Measurements from ENCODE around the gene KIRREL1. TPM values are rescaled to one million over a fixed set of nuclear protein-coding genes. Genes with fewer than 3 reads are reported as not detected.

The KIRREL1 gene
- total RNA-seq, 1 experiment from 2014 or later = 101 TPM

- peaks cover 81% of the 10 kb centered on the region for H3K4me1 Mint-ChIP-seq (ENCODE audit: insufficient read depth, unreplicated experiment)
- no peak for TF ChIP-seq CTCF (IDR thresholded peaks at IDR 0.05; ENCODE audit: unreplicated experiment)
These were observed 21.4 kb downstream of the KIRREL1 start for GRCh38 chr1:158014731-158015320.

GRCh38 chr1:158016651-158017335 is 23.3 kb downstream of the KIRREL1 start:
- CTCF ChIA-PET = interaction anchor here (0.6 to 26.2 kb wide), 12 partner anchors 10 to 1126 kb away, joined by 3 to 494 read pairs (median 5); partner anchors contain the start of gene KIRREL1
- Mint-ChIP-seq H3K9me3 (ENCODE audit: unreplicated experiment) (no peaks in the 10 kb centered on the region), H3K36me3 (ENCODE audit: insufficient read depth, unreplicated experiment) (peaks cover 5% of the 10 kb centered on the region), H3K4me3 (ENCODE audit: unreplicated experiment) (peak overlapping the region; percentile 36), H3K4me1 (ENCODE audit: insufficient read depth, unreplicated experiment) (peaks cover 75% of the 10 kb centered on the region), H3K27me3 (ENCODE audit: insufficient read depth, unreplicated experiment) (no peaks in the 10 kb centered on the region), H3K27ac (ENCODE audit: low read depth, unreplicated experiment) (peak overlapping the region; percentile 86)
- DNase-seq (ENCODE audit: unreplicated experiment) = peak; percentile 83
- BruUV-seq (replicated peaks) = no TSS peak
- no peak for TF ChIP-seq CTCF (IDR thresholded peaks at IDR 0.05; ENCODE audit: unreplicated experiment)
- intact Hi-C loops (cut with micrococcal nuclease) = no loop called here
- POLR2A ChIA-PET = interaction anchor here (0.7 to 13.3 kb wide), 9 partner anchors 10 to 862 kb away, joined by 3 to 245 read pairs (median 4); partner anchors contain the start of gene KIRREL1

More at GRCh38 chr1:158014731-158015320, 21.4 kb downstream of the KIRREL1 start:
- POLR2A ChIA-PET = interaction anchor here (6.7 to 13.3 kb wide), 3 partner anchors 8 to 21 kb away, joined by 79 to 245 read pairs (median 114); partner anchors contain the start of gene KIRREL1
- intact Hi-C loops (cut with micrococcal nuclease) = no loop called here
- no peak overlapping the region for H3K4me3 Mint-ChIP-seq (ENCODE audit: unreplicated experiment)
- no TSS peak for BruUV-seq (replicated peaks)
- peak overlapping the region; percentile 98 for H3K27ac Mint-ChIP-seq (ENCODE audit: low read depth, unreplicated experiment)
- CTCF ChIA-PET = interaction anchor here (0.9 to 26.2 kb wide), 8 partner anchors 10 to 107 kb away, joined by 3 to 494 read pairs (median 6); partner anchors contain the start of gene KIRREL1
- H3K9me3 Mint-ChIP-seq (ENCODE audit: unreplicated experiment) = no peaks in the 10 kb centered on the region
- DNase-seq (ENCODE audit: unreplicated experiment) = no peak
- no peaks in the 10 kb centered on the region for H3K27me3 Mint-ChIP-seq (ENCODE audit: insufficient read depth, unreplicated experiment)
- H3K36me3 Mint-ChIP-seq (ENCODE audit: insufficient read depth, unreplicated experiment) = peaks cover 5% of the 10 kb centered on the region

GRCh38 chr1:158017800-158018595 is 24.6 kb downstream of the KIRREL1 start:
- Mint-ChIP-seq H3K27ac (ENCODE audit: low read depth, unreplicated experiment) (peak overlapping the region; percentile 86), H3K27me3 (ENCODE audit: insufficient read depth, unreplicated experiment) (no peaks in the 10 kb centered on the region), H3K9me3 (ENCODE audit: unreplicated experiment) (no peaks in the 10 kb centered on the region), H3K4me1 (ENCODE audit: insufficient read depth, unreplicated experiment) (peaks cover 77% of the 10 kb centered on the region), H3K4me3 (ENCODE audit: unreplicated experiment) (no peak overlapping the region), H3K36me3 (ENCODE audit: insufficient read depth, unreplicated experiment) (peaks cover 5% of the 10 kb centered on the region)
- no peak for DNase-seq (ENCODE audit: unreplicated experiment)
- ChIA-PET POLR2A (interaction anchor here (0.6 to 13.3 kb wide), 7 partner anchors 11 to 863 kb away, joined by 3 to 245 read pairs (median 4); partner anchors contain the start of gene KIRREL1), CTCF (interaction anchor here (0.6 to 26.2 kb wide), 13 partner anchors 8 to 1429 kb away, joined by 3 to 494 read pairs (median 7); partner anchors contain the start of gene KIRREL1)
- intact Hi-C loops (cut with micrococcal nuclease) = no loop called here
- TF ChIP-seq CTCF (IDR thresholded peaks at IDR 0.05; ENCODE audit: unreplicated experiment) = no peak
- no TSS peak for BruUV-seq (replicated peaks)
